IPS DF 4.7 (cell line): Measurements from ENCODE around the gene KIZ.

Source experiments
- DNase-seq: peaks from one replicate; pipeline ENCODE4 v3.0.0-alpha.2; 2013; ENCODE audit warnings: low spot score; ENCODE audit errors: extremely low read depth

KIZ gene

GRCh38 chr20:21104466-21104761 is 21.5 kb upstream of the KIZ start:
- DNase-seq = no peak

DNA sequence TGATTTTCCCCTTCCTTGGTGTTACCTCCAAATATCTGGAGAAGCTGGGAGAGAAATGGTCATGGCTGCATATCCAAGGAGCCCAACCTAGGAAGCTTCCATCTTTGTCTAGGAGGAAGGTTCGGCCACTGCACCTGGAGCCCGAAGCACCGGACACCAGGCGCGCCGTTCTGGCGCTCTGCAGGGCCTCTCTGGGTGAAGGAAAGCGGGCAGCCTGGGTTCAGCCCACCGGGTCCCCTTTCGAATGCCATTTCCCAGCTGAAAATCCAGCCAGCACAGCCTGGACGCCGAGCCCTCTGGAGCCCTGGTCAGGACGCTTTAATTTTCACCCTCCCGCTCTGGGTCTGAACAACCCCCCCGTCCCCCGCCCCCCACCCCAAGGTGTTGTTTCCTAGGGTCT is 21.0 kb upstream of the KIZ start:
- DNase-seq = no peak

DNA sequence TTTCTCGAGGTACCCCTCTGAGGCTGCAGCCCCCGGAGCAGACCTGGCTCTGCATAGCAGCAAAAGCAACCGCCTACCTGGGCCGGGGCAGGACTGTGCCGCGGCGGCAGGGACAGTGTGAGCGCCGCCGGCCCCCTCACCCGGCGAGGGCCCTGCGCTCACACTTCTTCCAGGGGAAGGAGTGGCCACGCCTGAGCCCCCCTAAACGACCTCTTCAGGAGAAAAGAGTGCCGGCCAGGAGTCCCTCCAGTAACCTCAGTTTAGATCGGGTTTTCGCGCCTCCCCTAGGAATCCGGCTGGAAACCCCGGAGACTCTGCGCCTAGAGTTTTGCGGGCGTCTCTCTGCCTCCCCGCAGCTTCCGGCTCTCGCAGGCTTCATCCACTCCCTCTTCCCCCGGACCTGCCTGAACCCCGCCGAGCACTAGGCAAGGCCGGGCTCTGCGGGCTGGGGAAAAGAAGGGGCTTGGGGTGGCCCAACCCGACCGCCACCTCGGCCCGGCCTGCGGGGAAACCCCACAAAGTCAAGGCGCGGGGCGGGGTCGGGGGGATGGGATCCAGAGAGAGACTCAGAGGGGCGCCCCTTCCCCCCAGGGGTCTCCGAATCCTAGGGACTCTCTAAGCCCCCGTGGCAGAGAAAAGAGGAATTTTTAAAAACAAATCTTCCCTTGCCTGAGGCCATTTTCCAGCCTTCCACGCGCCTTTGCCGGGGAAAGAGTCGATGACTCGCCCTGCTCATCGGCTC is 20.3 kb upstream of the KIZ start:
- DNase-seq = no peak

DNA sequence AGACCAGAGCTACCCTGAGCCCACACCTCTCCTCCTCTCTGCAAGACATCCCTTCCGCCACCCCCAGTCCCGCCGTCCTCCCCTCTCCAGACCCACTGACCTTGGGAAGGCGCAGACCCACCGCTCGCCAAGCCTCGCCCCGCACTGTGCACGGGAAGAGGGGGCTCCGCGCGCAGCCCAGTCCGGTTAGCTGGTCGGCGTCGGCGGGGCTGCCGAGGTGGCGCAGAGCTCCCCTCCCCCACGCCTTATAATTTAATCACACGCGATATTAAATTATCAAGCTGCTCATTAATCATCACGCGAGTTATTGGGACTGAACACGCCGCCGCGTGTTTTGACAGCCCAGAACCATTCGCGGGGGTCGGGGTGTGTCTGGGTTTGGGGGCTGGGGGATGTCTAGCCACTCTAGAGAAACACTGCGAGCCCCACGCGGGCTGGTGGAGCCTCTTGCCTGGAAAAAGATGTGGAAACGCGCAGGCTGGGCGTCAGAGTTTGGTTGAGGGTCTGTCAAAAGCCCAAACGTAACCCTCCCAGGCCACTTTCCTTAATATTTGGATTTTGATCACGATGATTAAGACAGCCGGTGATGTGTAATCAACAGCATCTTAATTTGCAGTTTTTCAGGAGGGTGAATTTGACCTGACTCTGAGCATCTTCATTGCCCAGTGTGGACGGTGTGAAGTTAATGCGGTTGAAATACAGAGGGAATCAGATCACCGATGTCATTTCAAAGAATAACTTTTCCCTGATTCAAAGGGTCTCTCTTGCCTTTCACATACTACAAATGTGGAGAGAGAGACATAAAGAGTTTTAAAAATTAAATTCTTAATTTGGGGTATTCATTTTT is 19.5 kb upstream of the KIZ start, which contains the start of gene LINC00237:
LINC00237 (minus strand) TSS at position 188 of the 847 bp plus-strand sequence.
- no peak for DNase-seq

GRCh38 chr20:21109144-21109543 is 16.7 kb upstream of the KIZ start:
- DNase-seq = no peak

DNA sequence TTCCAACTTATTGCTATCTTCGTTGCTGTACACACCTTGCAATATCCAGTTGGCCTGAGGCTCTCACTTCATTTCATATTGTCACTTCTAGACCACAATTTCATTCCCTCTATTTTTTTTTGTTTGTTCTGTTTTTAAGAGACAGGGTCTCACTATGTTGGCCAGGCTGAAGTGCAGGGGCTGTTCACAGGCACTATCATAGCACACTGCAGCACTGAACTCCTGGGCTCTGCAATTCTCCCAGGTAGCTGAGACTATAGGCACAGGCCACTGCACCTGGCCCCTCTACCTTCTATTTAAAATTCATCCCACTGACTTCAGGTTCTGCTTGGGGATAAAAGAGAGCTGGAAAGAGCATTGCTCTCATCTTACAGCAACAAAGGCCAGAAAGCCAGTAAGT is 15.1 kb upstream of the KIZ start:
- DNase-seq = no peak

GRCh38 chr20:21111416-21111815 is 14.5 kb upstream of the KIZ start:
- no peak for DNase-seq

DNA sequence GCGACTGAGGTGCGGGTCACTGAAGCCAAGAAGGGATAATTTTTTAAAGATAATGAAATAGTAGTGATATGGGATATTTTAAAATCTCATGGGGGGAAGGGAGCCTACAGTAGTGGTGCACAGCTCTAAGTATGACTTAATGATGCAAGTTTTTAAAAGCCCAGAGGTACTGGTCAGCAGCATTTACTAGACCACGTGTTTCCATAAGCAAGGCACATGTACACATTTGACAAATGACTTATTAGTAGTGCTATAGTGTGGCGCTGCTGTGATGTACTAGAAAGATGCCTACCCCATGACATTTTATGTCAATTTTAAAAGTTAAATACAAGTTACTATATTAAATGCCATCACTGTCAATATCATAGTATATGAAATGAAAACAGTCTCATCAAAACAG is 12.2 kb upstream of the KIZ start:
- no peak for DNase-seq

- DNase-seq = no peak
Measured at GRCh38 chr20:21114584-21114983, 11.3 kb upstream of the KIZ start.

DNA sequence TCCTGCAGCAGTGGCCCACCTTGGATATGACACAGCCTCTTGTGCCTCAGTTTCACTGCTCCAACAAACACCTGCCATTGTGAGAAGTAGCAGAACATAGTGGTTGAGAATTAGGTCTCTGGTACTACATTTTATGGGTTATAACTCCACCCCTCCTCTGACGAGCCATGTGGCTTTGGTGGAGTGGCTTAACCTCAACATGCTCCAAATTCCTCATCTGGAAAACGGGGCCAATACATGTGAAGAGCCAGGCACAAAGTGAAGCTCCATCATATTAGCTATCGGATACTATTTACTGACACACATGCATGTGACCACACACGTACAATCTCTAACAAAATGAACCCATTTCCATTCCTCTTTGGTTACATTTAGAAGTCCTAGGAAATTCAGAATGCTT is 8.4 kb upstream of the KIZ start:
- no peak for DNase-seq

GRCh38 chr20:21118138-21118537 is 7.7 kb upstream of the KIZ start:
- DNase-seq = no peak

DNA sequence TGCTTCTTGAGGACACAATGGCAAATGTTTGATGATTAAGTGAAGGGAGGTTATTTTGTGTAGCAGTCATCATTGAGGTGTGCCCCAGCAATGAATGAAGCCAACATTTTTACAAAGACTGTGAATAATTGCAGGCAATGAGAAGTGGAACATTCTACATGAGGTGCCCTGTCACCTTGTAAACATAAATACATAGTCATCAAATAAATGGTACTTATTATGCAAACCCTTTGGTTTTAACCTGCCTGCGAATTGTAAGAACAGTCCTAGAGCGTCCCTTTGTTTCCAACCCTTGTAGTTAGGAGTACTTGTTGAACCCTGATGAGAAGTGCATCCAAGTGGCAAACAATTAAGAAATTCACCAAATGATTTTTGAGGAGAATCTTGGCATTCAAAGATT is 7.1 kb upstream of the KIZ start:
- DNase-seq = no peak

DNA sequence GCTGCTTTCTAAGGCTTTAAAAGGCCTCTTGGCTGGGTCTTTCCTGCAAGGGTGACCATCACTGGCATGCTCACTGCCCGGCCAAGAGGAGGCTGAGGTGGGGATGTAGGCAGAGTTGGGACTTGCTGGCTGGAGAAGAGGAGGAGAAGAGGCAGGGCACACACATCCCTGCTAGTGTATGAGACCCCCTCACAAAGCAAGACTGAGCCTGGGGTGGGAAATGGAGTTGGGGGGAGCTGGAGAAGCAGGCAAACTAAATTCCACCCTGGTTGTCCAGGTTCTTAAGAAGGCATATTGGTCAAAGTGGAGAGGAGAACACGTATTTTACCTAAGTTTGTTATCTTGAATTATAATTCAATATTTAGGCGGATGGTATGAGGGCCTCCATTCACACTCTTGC is 1.7 kb upstream of the KIZ start:
- no peak for DNase-seq

GRCh38 chr20:21125072-21125848 is 622 bp upstream of the KIZ start:
- DNase-seq = no peak

- no peak for DNase-seq
Measured at GRCh38 chr20:21126581-21126870, 644 bp downstream of the KIZ start.

- no peak for DNase-seq
Measured at GRCh38 chr20:21127201-21127981, 1.5 kb downstream of the KIZ start.

- DNase-seq = no peak
Measured at GRCh38 chr20:21129861-21130260, 4.0 kb downstream of the KIZ start.

- no peak for DNase-seq
Measured at GRCh38 chr20:21133404-21133803, 7.5 kb downstream of the KIZ start.

- DNase-seq = no peak
Measured at GRCh38 chr20:21133917-21134622, 8.2 kb downstream of the KIZ start.

DNA sequence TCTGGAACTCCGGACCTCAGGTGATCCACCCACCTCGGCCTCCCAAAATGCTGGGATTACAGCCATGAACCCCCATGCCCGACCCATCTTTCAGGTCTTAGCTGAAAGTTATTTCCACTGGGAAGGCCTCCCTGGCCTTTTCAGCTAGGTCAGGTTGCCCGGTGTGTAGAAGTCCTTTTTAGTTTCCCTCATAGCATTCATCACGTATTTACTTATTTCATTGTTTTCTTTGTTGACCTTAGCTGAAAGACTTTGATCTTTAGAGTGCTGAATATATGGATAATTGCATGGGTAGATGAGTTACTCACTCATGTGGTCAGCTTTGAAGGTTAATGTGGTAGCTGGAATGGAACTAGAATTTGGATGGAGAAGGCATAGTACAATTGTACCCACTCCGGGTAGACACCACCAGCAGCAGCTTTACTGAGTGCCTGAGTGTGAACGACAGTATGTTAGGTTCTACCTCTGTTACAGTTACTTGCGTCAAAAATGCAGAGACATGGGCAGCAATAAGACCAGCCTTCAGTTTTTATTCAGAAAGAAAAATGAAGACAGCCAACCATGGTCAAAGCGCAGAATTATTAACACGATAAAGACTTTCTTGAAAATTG is 9.1 kb downstream of the KIZ start:
- DNase-seq = no peak
